Large intestine (tissue), 3 donors: ENCODE data around the gene XRRA1. TPM values are rescaled to one million over a fixed set of nuclear protein-coding genes. Genes with fewer than 3 reads are reported as not detected.

ENCODE experiments used
- DNase-seq, 2 donors: peaks; one replicate each; pipeline versions ENCODE4 v3.0.0 to v3.0.0-alpha.2; 2013
- H3K27ac ChIP-seq: one replicate; pipeline ENCODE4 v1.5.1; 2013; ENCODE audit warnings: low read length
- H3K27me3 ChIP-seq: 2 replicates; pipeline ENCODE4 v1.6.1; 2013; ENCODE audit warnings: low read length; ENCODE audit not compliant: control insufficient read depth, insufficient read depth
- H3K36me3 ChIP-seq: 2 replicates; pipeline ENCODE4 v1.6.1; 2013; ENCODE audit warnings: low read length; ENCODE audit not compliant: control insufficient read depth, insufficient read depth
- H3K4me1 ChIP-seq: one replicate; pipeline ENCODE4 v1.6.1; 2013; ENCODE audit warnings: low read length; ENCODE audit not compliant: control insufficient read depth, insufficient read depth
- H3K4me3 ChIP-seq: one replicate; pipeline ENCODE4 v1.5.1; 2013; ENCODE audit warnings: low read length
- H3K9me3 ChIP-seq: one replicate; pipeline ENCODE4 v1.6.1; 2013; ENCODE audit warnings: mild to moderate bottlenecking, low read depth, low read length, moderate library complexity; ENCODE audit not compliant: control insufficient read depth
- WGBS: methylation state at CpG from one replicate; pipeline ENCODE4 v1.1.5; 2013; ENCODE audit warnings: low lambda C conversion rate; ENCODE audit not compliant: insufficient coverage; 5-methylcytosine and 5-hydroxymethylcytosine counted together
- polyA plus RNA-seq: library from polyadenylated mRNA; unstranded; fragments of 120-200 nt; gene quantifications from one replicate; pipeline ENCODE4 v1.2.1, GENCODE V29; 2013

Gene XRRA1
- polyA plus RNA-seq, 1 donor, result 17.3 TPM

- DNase-seq, result no peak
- no CpG with 5 or more reads among the region's 3 CpGs for WGBS
- Histone ChIP-seq H3K36me3 (peaks cover 36% of the 10 kb centered on the region), H3K27me3 (no peaks in the 10 kb centered on the region), H3K4me3 (no peak overlapping the region), H3K27ac (no peak overlapping the region), H3K4me1 (no peaks in the 10 kb centered on the region), H3K9me3 (peaks cover 3% of the 10 kb centered on the region)
Measured at GRCh38 chr11:74818283-74818946, 130.5 kb downstream of the XRRA1 start.

- no peaks in the 10 kb centered on the region for H3K27me3 ChIP-seq
- no peak overlapping the region for H3K27ac ChIP-seq
- H3K36me3 ChIP-seq, result peaks cover 31% of the 10 kb centered on the region
- no peak for DNase-seq
- WGBS, result 58% methylated on average over 2 of the region's 2 CpGs
- H3K4me3 ChIP-seq, result no peak overlapping the region
- H3K4me1 ChIP-seq, result no peaks in the 10 kb centered on the region
- H3K9me3 ChIP-seq, result no peaks in the 10 kb centered on the region
Measured at GRCh38 chr11:74816664-74817063, 132.2 kb downstream of the XRRA1 start.

- Histone ChIP-seq H3K27me3 (no peaks in the 10 kb centered on the region), H3K4me1 (no peaks in the 10 kb centered on the region), H3K4me3 (no peak overlapping the region), H3K27ac (no peak overlapping the region), H3K36me3 (peaks cover 36% of the 10 kb centered on the region), H3K9me3 (no peaks in the 10 kb centered on the region)
- WGBS, result 86% methylated on average over 1 of the region's 3 CpGs
- no peak for DNase-seq
Measured at GRCh38 chr11:74815966-74816365, 132.9 kb downstream of the XRRA1 start.

- H3K9me3 ChIP-seq, result no peaks in the 10 kb centered on the region
- H3K27me3 ChIP-seq, result no peaks in the 10 kb centered on the region
- no peaks in the 10 kb centered on the region for H3K4me1 ChIP-seq
- H3K4me3 ChIP-seq, result no peak overlapping the region
- H3K36me3 ChIP-seq, result peaks cover 19% of the 10 kb centered on the region
- no peak for DNase-seq
- no peak overlapping the region for H3K27ac ChIP-seq
Measured at GRCh38 chr11:74809801-74810200, 139.1 kb downstream of the XRRA1 start.

DNA sequence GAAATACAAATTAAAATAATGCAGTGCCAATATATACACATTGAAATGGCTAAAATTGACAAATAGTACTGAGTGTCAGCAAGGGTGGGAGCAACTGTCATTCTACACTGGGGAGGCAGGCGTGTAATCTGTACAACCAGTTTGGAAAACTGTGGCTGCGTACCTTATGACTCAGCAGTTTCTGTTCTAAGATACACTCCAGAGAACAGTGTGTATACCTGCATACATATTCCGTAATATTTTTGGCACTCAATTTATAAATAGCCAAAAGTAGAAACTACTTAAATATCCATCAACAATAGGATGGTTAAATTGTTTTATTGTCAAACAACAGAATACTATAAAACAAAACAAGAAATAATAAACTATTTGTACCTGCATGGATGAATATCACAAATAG lies 142.6 kb downstream of the XRRA1 start:
- peaks cover 8% of the 10 kb centered on the region for H3K36me3 ChIP-seq
- no peaks in the 10 kb centered on the region for H3K4me1 ChIP-seq
- H3K27ac ChIP-seq, result no peak overlapping the region
- DNase-seq, result no peak
- no peaks in the 10 kb centered on the region for H3K27me3 ChIP-seq
- H3K9me3 ChIP-seq, result no peaks in the 10 kb centered on the region
- no CpG with 5 or more reads among the region's 3 CpGs for WGBS
- no peak overlapping the region for H3K4me3 ChIP-seq

GRCh38 chr11:74791333-74792100 lies 157.4 kb downstream of the XRRA1 start:
- no CpG with 5 or more reads among the region's 9 CpGs for WGBS
- H3K4me3 ChIP-seq, result no peak overlapping the region
- peaks cover 9% of the 10 kb centered on the region for H3K9me3 ChIP-seq
- H3K36me3 ChIP-seq, result peaks cover 36% of the 10 kb centered on the region
- H3K4me1 ChIP-seq, result no peaks in the 10 kb centered on the region
- H3K27ac ChIP-seq, result no peak overlapping the region
- no peak for DNase-seq
- H3K27me3 ChIP-seq, result no peaks in the 10 kb centered on the region

Other genes starting within 250 kb of the XRRA1 start
- gene CHRDL2, start 217.7 kb downstream of the XRRA1 start, polyA plus RNA-seq, result 2.4 TPM
- 11.5 TPM for gene RNF169, start 200.2 kb downstream of the XRRA1 start, polyA plus RNA-seq
- 203 TPM for gene SPCS2, start 175 bp upstream of the XRRA1 start, polyA plus RNA-seq
- 17.1 TPM for gene NEU3, start 39.8 kb upstream of the XRRA1 start, polyA plus RNA-seq
- 3.2 TPM for gene OR2AT4, start 147.8 kb upstream of the XRRA1 start, polyA plus RNA-seq
- gene SLCO2B1, start 202.0 kb upstream of the XRRA1 start, polyA plus RNA-seq, result 81.4 TPM